Stimulated activated CD4-positive, alpha-beta T cell treated with anti-CD3 and anti-CD28 coated beads, TNF-alpha, amount 100 ng/mL, for 24 hours (primary cell): ENCODE measurements around the gene LYAR.
"Not testable (repeated sequence)": the region's sequence is repeated elsewhere in the genome, so short reads cannot be mapped to it uniquely, and the experiment has no call there.

Experiments
- DNase-seq, 3 experiments: peaks; one replicate each; pipeline ENCODE4 v3.0.0-alpha.2; 2020; ENCODE audit warnings: low read depth in 3 of 3

Gene LYAR

DNA sequence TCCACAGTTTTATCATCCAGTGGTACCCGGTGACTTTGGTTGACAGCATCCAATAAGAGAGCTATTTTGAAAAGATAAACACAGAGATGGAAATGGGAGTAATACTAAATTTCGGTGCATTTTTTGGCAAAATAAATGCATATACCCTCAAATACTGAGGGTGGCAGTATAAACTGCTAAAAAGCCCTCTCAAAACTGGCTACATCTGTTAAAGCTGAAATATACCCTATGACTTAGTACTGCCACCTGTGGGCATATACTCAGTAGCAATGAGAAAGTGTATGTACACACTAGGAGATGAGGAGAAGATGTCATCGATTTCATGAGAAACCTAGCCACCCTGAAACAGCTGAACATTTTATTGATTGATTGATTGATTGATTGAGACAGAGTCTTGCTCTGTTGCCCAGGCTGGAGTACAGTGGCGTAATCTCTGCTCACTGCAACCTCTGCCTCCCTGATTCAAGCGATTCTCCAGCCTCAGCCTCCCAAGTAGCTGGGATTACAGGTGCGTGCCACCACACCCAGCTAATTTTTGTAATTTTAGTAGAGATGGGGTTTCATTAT, 29.7 kb downstream of the LYAR start:
- DNase-seq = no peak

DNA sequence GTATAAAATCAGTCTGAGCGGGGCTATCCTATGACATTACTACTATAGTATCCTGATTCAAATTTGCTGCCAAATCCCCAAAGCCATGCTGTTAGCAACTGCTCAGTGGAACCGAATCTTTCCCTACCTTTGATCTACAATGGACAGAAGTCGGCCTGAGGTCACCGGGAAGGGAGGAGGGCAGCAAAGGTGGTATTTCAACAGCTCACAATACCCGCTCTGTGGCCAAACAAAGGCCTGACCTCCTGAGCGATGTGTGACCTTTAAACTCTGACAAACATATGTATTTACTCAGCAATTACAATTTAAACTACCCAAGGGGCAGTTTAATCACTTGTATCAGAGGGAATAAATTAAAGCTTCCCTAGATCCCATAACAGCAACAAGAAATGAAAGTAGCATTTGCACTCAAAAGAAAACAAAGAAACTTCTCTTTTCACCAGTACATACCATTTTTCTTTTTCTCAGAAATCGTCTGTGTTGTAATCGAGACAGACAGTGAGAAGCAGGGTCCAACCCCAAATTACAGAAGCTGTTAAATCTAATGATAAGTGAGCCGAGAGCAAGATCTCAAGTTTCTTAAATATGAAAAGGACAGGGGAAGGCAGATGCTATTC, 30.4 kb downstream of the LYAR start:
- no peak for DNase-seq

DNA sequence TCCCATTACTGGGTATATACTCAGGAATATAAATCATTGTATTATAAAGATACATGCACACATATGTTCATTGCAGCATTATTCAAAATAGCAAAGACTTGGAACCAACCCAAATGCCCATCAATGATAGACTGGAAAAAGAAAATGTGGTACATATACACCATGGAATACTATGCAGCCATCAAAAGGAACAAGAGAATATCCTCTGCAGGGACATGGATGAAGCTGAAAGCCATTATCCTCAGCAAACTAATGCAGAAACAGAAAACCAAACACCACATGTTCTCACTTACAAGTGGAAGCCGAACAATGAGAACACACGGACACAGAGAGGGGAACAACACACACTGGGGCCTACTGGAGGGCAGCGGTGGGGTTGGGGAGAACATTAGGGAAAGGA, 32.2 kb downstream of the LYAR start:
- not testable (repeated sequence) for DNase-seq

DNA sequence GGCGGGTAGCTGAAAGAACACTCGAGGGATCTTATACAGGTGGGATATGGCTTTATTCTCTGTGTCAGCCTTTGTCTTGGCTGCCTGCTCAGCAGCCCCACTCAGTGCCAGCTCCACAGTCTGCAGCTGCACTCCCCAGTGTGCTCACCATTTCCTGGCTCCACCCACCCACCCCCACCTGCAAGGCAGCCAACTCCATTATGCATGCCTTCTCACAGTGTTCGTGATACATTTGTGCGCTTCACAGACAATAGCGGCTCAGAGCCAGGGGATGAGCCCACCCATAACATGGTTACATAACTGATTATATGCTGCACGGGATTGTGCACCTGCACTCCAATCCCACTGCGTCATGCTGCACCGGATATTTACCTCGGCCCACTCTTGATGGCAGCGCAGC, 33.2 kb downstream of the LYAR start:
- no peak for DNase-seq

DNA sequence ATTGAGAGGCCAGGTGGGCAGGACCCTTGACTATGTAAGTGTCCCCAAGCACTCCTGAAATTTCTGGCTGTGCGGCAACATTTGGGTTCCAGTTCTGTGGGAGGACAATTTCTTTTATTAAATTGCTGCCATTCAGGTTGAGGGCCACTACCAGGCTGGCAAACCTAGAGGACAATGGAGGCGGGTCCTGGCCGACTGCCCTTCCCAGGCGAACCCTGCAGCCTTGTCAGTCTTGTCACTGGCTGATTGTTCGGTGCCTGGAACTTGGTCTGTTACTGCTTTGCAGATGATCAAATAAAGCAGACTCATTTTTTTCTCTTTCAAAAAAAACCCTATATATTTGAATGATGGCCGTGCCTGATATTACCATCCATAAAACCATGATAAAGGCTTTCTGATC, 35.3 kb downstream of the LYAR start:
- DNase-seq = no peak

DNA sequence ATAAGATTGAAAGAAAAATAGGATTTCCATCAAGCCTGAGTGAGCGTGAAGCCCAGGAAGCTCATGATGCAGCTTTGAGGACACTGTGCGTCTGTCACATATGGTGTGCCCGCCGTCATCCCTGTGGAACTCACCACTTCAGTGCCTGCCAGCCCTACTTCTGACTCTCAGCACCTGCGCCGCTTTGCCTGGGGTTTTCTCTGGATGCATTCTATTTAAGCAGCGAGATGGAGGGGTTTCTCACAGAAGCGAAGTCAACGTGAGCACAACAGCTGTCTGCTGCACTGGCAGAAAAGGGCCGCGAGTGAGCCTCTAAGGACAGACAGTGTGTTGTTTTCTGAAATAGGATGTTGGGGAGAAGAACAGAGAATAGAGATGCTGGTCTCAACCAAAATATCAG, 35.8 kb downstream of the LYAR start:
- no peak for DNase-seq

DNA sequence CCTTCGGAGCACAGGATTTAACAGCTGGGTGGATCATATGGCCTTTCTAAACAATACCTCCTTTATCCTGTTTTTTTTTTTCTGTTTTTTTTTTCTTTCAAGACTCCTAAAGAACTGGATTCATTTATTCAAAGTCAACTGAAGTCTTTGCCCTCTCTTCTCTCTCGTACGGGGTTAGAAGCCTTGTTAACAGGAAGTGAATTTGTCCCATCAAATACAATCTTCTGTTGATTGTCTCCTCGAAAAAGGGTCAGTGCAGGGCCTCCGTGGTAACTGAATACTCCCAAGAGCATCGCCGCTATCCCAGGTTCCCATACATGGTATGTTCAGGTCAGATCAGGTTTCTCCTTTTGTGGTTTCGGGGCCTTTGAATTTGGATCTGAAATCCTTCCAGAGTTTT, 40.1 kb downstream of the LYAR start:
- DNase-seq = no peak

DNA sequence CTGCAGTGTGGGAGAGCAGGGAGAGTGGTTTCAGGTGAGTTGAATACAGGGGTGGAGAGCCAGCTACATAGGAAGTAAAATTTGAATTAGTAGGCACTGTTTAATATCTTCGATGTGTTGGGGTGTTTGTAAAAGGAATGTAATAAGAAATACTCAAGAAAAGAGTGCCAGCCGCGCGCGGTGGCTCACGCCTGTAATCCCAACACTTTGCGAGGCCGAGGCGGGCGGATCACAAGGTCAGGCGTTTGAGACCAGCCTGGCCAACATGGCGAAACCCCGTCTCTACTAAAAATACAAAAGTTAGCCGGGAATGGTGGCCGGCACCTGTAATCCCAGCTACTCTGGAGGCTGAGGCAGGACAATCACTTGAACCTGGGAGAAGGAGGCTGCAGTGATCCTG, 40.6 kb downstream of the LYAR start:
- not testable (repeated sequence) for DNase-seq

DNA sequence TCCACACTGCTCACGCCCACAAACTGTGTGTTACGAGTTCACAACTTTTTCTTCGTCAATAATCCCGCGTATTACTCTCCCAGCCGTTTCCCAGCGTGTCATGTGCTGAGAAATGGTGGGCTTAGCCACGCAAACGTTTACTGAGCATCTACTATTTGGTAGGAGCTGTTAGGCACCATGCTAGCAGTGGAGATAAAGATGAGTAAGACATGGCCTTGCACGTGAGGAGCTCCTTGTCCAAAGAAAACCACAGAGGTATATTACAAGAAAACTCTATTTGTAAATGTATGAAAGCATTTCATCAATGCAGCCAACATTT, 41.1 kb downstream of the LYAR start:
- DNase-seq = no peak

DNA sequence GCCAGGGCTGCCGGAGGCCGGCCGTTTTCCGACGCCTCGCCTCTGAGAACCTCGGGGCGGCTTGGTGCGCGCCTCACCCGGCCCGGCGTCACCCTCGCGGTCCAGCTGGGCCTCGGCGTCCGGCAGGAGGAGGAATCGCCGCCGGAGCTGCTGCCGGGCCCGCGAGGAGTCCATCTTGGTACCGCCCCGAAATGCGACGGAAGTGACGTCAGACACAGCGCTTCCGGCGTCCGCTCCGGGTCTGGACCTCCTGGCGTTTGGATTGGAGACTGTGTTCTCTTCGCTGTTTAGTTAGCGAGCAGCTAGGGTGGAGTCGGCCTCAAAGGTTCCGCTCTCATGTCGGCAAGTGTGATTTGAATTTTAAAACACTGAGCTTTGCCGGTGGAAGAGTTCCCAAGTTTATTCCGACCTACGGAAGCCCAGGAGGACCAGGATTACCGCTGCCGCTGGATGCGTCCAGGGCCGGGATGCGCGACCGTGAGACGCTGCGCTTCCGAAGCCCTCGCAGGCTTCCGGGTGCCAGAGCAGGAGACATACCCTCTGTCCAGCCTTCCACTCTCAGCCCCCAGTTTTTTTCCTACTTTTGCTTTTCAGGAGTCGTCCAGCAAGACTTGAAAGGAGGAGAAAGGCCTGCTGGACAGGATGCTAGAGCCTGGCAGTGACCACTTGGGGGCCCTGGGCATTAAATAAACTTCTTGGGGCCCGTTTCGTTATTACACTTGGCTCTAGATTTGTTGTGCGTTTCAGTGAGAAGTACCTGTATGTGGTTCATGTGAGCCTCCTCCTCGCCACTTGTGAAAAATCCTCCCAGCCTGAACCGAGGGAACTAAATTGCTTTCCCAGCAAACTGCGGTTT, 41.7 kb downstream of the LYAR start, which contains the start of gene TMEM128:
Gene TMEM128 (minus strand): TSS at position 195 of the 856 bp plus-strand sequence. CDS start 21 bp downstream, at position 174.
- DNase-seq = peak; percentile 88 to 89 (median 88)

DNA sequence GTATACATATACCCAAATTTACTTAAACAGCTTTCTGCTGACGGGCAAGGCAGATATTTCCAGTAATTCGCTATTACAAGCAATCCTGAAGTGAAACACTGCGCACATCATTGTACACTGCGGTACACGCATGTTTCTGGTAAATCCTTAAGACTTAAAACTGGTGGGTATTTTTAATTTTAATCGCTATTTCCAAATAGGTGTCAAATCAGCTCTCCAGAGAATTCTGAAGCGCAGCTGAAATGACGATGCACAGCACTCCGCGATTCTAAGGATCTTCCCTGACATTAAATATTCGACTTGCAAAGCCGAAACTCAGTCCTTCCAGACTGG, 42.3 kb downstream of the LYAR start:
- DNase-seq = no peak

DNA sequence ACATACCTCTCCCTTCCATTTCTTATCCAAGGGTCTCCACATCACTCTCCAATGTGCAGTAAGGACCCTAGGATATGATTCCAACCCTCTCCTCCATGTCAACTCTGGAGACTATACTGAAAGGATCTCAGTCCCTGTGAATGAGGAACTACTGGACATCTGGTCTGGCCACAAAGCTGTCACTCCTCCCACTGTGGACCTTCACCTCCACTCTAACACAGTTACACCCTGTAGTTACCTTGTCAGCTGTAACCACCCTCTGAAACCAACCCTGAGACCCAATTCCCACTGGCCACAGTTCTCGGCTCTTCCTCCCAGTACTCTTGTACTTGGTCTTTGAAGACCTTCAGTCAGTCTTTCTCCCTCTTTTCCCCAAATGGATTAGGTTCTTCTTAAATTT, 44.8 kb downstream of the LYAR start:
- no peak for DNase-seq

DNA sequence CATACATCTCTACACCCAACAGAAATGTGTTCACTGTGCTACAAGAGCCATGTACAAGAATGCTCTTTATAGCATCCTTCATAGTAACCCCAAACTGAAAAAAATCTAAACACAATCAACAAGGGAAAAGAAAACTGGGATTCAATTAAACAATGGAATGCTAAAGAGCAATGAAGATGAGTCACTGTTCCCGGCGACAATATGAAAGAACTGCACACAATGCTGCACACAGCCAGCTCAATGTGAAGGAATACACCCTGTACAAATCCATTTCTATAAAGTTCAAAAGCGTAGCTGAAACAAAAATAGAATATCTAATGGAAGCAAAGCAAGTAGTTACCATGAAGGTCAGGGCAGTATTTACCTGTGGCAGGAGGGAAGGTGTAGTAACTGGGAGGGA, 50.4 kb downstream of the LYAR start:
- DNase-seq = not testable (repeated sequence)

DNA sequence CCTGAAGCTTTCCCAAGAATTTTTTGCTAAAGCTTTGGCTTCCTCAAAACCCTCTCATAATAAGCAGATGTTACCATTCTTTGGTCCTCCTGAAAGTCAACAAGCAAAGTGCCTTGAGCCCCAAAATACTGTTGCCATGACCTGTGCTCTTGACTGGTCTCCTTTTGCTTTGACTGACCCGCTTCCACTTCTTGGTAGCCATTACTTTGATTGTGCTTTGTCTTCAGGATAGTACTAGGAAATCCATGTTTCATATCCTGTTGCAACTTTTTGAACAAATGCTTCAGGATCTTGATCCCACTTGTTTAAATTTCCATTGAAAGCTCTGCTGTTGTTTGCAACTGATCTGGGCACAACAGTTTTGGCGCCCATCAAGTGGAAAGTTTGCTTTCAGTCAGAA, 56.3 kb downstream of the LYAR start:
- no peak for DNase-seq

DNA sequence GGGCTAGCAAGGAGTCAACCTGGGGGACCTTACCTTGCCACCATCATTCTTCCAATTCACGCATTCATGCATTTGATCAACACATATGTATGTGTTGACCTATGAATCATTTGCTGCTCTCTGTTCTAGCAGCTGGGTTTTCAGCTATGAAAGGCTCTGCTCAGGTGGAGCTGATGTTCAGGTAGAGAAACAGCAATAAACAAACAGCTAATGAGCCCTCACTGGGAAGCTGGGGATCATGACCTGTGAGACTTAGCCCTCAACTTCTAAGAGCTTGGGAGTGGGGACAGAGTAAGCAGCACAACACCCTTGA, 61.6 kb downstream of the LYAR start:
- no peak for DNase-seq

DNA sequence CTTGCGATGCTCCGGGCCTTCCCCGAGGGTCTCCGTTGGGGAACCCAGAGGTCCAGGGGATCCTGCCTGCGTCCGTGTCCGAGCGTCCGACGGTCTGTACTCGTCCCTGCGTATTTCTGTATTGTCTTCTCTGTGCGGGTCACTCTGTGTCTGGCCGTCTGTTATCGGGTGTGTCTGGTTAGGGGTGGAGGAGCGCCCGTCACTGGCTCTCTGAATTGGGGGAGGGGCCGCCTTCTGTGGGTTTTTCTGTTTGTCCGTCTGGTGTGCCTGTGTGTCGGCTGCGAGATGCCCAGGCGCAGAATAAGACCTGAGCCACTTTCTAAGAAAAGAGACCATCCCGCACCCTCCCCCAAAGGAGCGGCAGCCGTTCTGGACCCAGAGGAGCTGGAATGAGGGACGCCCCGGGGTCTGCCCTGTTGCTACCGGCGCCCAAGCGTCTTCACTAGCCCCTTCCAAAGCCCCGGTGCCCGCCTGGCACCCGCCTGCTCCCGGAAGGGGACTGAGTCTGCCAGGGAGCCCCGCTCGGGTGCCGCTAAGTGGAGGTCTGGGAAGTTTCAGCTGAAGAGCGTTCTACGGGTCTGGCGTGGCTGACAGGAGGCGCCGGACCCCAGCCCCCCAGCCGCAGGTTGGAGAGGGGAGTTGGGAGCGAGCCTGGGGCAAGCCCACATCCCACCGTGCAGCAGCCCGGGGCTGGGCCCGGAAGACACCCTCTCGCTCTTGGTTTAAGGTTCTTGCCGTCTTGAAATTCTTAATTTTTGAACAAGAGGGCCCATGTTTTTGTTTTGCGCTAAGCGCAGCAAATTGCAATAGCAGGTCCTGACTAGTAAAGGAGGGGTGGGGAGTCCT, 62.2 kb downstream of the LYAR start:
- no peak for DNase-seq

DNA sequence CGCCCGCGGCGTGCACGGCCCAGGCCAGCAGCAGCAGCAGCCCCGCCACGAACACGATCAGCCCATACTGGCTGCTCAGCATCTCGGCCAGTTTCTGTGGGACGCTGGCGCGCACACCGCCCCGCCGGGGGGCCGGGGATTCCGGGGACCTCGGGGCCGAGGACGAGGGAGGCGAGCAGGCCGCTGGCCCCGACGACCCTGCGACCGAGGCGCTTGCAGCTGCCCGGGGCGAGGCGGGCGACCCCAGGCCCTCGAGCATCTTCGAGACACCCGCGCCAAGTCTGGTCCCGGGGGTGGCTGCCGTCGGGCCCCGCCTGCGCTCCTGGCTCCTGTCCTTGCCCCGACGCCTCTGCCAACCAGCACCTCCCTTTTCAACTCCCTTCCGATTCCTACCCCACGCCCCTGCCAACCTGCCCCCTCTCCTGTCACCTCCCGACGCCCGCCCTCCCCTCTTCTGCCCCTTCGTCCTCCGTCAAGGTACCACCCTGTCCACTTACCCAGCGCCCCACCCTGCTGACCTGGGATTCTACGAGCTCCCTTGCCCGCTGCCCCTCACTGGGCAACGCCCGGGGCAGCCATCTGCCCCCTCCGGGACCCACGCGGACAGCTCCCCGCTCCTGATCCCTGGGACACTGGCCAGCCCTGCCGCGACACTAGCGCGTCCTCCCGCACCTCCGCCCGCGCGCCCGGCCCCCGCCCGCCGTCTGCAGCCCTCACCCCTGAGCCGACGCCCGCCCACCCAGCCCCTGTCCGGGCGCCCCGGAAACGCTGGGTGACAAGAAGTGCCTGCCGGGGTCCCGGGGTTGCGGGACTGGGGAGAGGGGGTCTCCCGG, 63.1 kb downstream of the LYAR start, which contains the start of gene OTOP1:
Gene OTOP1 (minus strand): TSS at position 324 of the 833 bp plus-strand sequence. CDS start 65 bp downstream, at position 259.
- no peak for DNase-seq

DNA sequence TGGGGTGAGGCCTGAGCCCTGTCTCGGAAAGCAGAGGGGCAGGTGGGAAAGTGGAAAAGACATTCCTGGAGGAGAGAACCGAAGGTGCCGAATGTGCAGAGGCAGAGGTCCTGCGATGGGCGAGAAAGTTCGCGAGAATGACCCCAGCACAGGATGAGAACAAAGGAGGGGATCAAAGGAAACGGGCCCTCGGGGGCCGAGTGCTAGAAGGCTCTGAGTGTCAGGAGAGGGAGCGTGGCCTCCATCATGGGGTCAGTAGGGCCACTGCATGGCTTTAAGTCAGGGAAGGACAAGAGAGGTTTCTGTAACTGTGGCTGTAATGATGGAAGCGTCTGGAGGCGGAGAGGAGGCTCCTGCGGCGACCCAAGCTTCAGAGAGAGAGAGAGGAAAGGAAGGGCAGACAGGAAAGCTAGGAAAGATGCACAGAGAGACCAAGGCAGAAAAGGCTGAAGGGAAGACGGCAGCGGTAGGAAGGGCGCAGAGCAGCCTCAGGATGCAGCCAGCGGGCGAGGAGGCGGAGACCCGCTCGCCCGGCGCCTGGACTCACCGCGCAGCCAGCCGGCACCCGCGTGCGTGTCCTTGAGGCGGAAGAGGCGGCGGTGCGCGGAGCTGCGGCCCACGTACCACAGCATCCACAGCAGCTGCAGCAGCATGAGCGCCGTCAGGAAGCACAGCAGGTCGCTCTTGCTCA, 63.9 kb downstream of the LYAR start:
- DNase-seq = no peak
